Pericardium fibroblast (primary cell): ENCODE results near the gene CYSLTR1. TPM values are rescaled to one million over a fixed set of nuclear protein-coding genes. Genes with fewer than 3 reads are reported as not detected.

Source experiments
- total RNA-seq: library from RNA; depleted of rRNA; stranded (reverse); fragments of >200 nt; gene quantifications from 2 replicates; pipeline ENCODE4 v1.2.3, GENCODE V29; 2015

The CYSLTR1 gene
- total RNA-seq: not detected in 2 replicates

GRCh38 chrX:78327370-78328086 lies at the start of gene CYSLTR1:
TSS of gene CYSLTR1 (minus strand) at chrX:78327611. CDS start at chrX:78273746, 53,865 bp downstream.

Other genes with a start within 250 kb of the CYSLTR1 start
- 178 and 423 TPM in 2 replicates for gene PGK1, start 223.4 kb downstream of the CYSLTR1 start, total RNA-seq
- 9.5 and 18.1 TPM in 2 replicates for gene TAF9B, start 188.0 kb downstream of the CYSLTR1 start, total RNA-seq